Natural killer cell (primary cell): ENCODE measurements around the gene MALRD1. TPM values are rescaled to one million over a fixed set of nuclear protein-coding genes. Genes with fewer than 3 reads are reported as not detected.

ENCODE experiments used
- ATAC-seq, 3 donors: fragments of 150-1000 bp in 2 of 3; fragments of 200-7000 bp in 1 of 3; cut with Tn5 transposase; 1 replicate in 1 of 3; 2 replicates in 2 of 3; pipeline ENCODE4 v1.10.0; 2021; ENCODE audit warnings: mild to moderate bottlenecking in 2 of 3, moderate library complexity in 2 of 3
- DNase-seq, 2 donors: peaks; one replicate each; pipeline versions ENCODE4 v3.0.0 to v3.0.0-alpha.2; 2013 to 2021; ENCODE audit warnings: mixed read lengths in 1 of 2
- H3K27ac ChIP-seq: one replicate; pipeline ENCODE4 v1.5.1; 2013; ENCODE audit warnings: mild to moderate bottlenecking, low read length
- H3K27me3 ChIP-seq: one replicate; pipeline ENCODE4 v1.6.1; 2013; ENCODE audit warnings: low read length; ENCODE audit not compliant: control insufficient read depth, insufficient read depth
- H3K36me3 ChIP-seq: one replicate; pipeline ENCODE4 v1.6.1; 2013; ENCODE audit warnings: low read length; ENCODE audit not compliant: control insufficient read depth, insufficient read depth
- H3K4me1 ChIP-seq: one replicate; pipeline ENCODE4 v1.6.1; 2013; ENCODE audit warnings: low read length; ENCODE audit not compliant: control insufficient read depth, insufficient read depth
- H3K4me3 ChIP-seq: one replicate; pipeline ENCODE4 v1.5.1; 2013; ENCODE audit warnings: low read length
- H3K9me3 ChIP-seq: one replicate; pipeline ENCODE4 v1.6.1; 2013; ENCODE audit warnings: low read length; ENCODE audit not compliant: control insufficient read depth, insufficient read depth
- H3K27ac Mint-ChIP-seq, 2 donors: one replicate each; pipeline ENCODE4 v1.8.0; 2022; ENCODE audit warnings: mild to moderate bottlenecking in 2 of 2, mixed read lengths in 2 of 2, moderate library complexity in 1 of 2
- H3K27me3 Mint-ChIP-seq, 2 donors: one replicate each; pipeline ENCODE4 v1.8.0; 2022; ENCODE audit warnings: low read depth in 2 of 2, mixed read lengths in 2 of 2
- H3K36me3 Mint-ChIP-seq: one replicate; pipeline ENCODE4 v1.8.0; 2022; ENCODE audit warnings: mixed read lengths
- H3K4me1 Mint-ChIP-seq, 2 donors: one replicate each; pipeline ENCODE4 v1.8.0; 2022; ENCODE audit warnings: mixed read lengths in 2 of 2
- H3K4me3 Mint-ChIP-seq: one replicate; pipeline ENCODE4 v1.8.0; 2022; ENCODE audit warnings: mild to moderate bottlenecking, moderate library complexity, mixed read lengths
- H3K9me3 Mint-ChIP-seq, 2 donors: one replicate each; pipeline ENCODE4 v1.8.0; 2022; ENCODE audit warnings: mixed read lengths in 2 of 2
- WGBS: methylation state at CpG from one replicate; pipeline ENCODE4 v1.1.7; 2013; ENCODE audit warnings: missing lambda C conversion rate; ENCODE audit not compliant: insufficient coverage; 5-methylcytosine and 5-hydroxymethylcytosine counted together
- intact Hi-C: fragments of 100-400 bp; cut with micrococcal nuclease; formaldehyde crosslinking; loops from one replicate; pipeline ENCODE4 v1.14.2; 2022
- total RNA-seq, 4 donors: library from RNA; stranded (reverse); fragments of 120-200 nt in 1 of 4; gene quantifications; one replicate each; pipeline versions ENCODE4 v1.2.3 to v1.2.4, GENCODE V29; 2013 to 2022
- TF ChIP-seq, protein P1 (sequence below): fragments of 200-600 bp; IDR thresholded peaks from one replicate; pipeline ENCODE4 v1.8.0; 2022; ENCODE audit warnings: antibody characterized with exemption

Gene MALRD1
- total RNA-seq, 3 donors from 2014 or later (not counting 1 experiment from before 2014, with no cell fraction given), result not detected

GRCh38 chr10:19451937-19452336 is 403.3 kb downstream of the MALRD1 start:
- no peak for ATAC-seq
- H3K9me3 ChIP-seq, result no peaks in the 10 kb centered on the region
- no peaks in the 10 kb centered on the region for H3K36me3 ChIP-seq
- TF ChIP-seq, protein P1, sequence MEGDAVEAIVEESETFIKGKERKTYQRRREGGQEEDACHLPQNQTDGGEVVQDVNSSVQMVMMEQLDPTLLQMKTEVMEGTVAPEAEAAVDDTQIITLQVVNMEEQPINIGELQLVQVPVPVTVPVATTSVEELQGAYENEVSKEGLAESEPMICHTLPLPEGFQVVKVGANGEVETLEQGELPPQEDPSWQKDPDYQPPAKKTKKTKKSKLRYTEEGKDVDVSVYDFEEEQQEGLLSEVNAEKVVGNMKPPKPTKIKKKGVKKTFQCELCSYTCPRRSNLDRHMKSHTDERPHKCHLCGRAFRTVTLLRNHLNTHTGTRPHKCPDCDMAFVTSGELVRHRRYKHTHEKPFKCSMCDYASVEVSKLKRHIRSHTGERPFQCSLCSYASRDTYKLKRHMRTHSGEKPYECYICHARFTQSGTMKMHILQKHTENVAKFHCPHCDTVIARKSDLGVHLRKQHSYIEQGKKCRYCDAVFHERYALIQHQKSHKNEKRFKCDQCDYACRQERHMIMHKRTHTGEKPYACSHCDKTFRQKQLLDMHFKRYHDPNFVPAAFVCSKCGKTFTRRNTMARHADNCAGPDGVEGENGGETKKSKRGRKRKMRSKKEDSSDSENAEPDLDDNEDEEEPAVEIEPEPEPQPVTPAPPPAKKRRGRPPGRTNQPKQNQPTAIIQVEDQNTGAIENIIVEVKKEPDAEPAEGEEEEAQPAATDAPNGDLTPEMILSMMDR, result no peak
- Mint-ChIP-seq H3K4me3 (no peak overlapping the region), H3K36me3 (no peaks in the 10 kb centered on the region), H3K4me1 (no peaks in the 10 kb centered on the region), H3K27me3 (no peaks in the 10 kb centered on the region), H3K9me3 (no peaks in the 10 kb centered on the region), H3K27ac (no peak overlapping the region)
- H3K27ac ChIP-seq, result no peak overlapping the region
- no peak for DNase-seq
- no peak overlapping the region for H3K4me3 ChIP-seq
- intact Hi-C loops, result no loop called here
- H3K27me3 ChIP-seq, result no peaks in the 10 kb centered on the region
- no CpG with 5 or more reads among the region's 2 CpGs for WGBS
- H3K4me1 ChIP-seq, result no peaks in the 10 kb centered on the region

- no peak for ATAC-seq
- H3K27me3 ChIP-seq, result no peaks in the 10 kb centered on the region
- H3K4me3 ChIP-seq, result no peak overlapping the region
- DNase-seq, result no peak
- H3K4me1 ChIP-seq, result no peaks in the 10 kb centered on the region
- no peak overlapping the region for H3K27ac Mint-ChIP-seq
- H3K9me3 ChIP-seq, result no peaks in the 10 kb centered on the region
- H3K27me3 Mint-ChIP-seq, result no peaks in the 10 kb centered on the region
- H3K9me3 Mint-ChIP-seq, result no peaks in the 10 kb centered on the region
- intact Hi-C loops, result no loop called here
- no peak overlapping the region for H3K4me3 Mint-ChIP-seq
- TF ChIP-seq, protein P1, result no peak
- no peaks in the 10 kb centered on the region for H3K36me3 ChIP-seq
- no peaks in the 10 kb centered on the region for H3K36me3 Mint-ChIP-seq
- H3K27ac ChIP-seq, result no peak overlapping the region
- no peaks in the 10 kb centered on the region for H3K4me1 Mint-ChIP-seq
Measured at GRCh38 chr10:19453967-19454366, 405.4 kb downstream of the MALRD1 start.

GRCh38 chr10:19461588-19461987 is 413.0 kb downstream of the MALRD1 start:
- no peaks in the 10 kb centered on the region for H3K27me3 Mint-ChIP-seq
- no peak overlapping the region for H3K27ac Mint-ChIP-seq
- Histone ChIP-seq H3K9me3 (no peaks in the 10 kb centered on the region), H3K36me3 (no peaks in the 10 kb centered on the region), H3K4me1 (no peaks in the 10 kb centered on the region), H3K27ac (no peak overlapping the region), H3K27me3 (no peaks in the 10 kb centered on the region), H3K4me3 (no peak overlapping the region)
- intact Hi-C loops, result no loop called here
- TF ChIP-seq, protein P1, result no peak
- ATAC-seq, result no peak
- no peak for DNase-seq
- H3K9me3 Mint-ChIP-seq, result peaks cover 2 to 11% of the 10 kb centered on the region in 2 donors
- H3K4me3 Mint-ChIP-seq, result no peak overlapping the region
- WGBS, result 91% methylated on average over 5 of the region's 5 CpGs
- no peaks in the 10 kb centered on the region for H3K36me3 Mint-ChIP-seq
- no peaks in the 10 kb centered on the region for H3K4me1 Mint-ChIP-seq

DNA sequence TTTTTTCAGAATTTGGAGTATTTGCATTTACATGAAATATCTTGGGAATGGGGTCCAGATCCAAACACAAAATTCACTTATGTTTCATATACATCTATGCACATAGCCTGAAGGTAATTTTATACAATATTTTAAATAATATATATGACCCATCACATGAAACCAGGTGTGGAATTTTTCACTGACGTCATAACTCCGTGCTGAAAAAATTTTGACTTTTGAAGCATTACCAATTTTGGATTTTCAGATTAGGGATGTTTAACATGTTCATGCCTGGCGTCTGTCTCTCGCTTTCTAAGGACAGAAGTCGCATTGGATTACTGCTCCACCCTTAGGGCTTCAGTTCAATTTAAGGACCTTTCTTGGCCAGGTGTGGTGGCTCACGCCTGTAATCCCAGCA is 418.1 kb downstream of the MALRD1 start:
- H3K36me3 Mint-ChIP-seq, result no peaks in the 10 kb centered on the region
- ATAC-seq (no peak), DNase-seq (no peak)
- 95% methylated on average over 6 of the region's 6 CpGs for WGBS
- no peaks in the 10 kb centered on the region for H3K27me3 Mint-ChIP-seq
- no peaks in the 10 kb centered on the region for H3K27me3 ChIP-seq
- H3K27ac Mint-ChIP-seq, result no peak overlapping the region
- H3K4me3 Mint-ChIP-seq, result no peak overlapping the region
- intact Hi-C loops, result no loop called here
- no peaks in the 10 kb centered on the region for H3K36me3 ChIP-seq
- TF ChIP-seq, protein P1, result no peak
- no peak overlapping the region for H3K27ac ChIP-seq
- H3K9me3 Mint-ChIP-seq, result peaks cover 0 to 13% of the 10 kb centered on the region in 2 donors
- no peaks in the 10 kb centered on the region for H3K9me3 ChIP-seq
- H3K4me1 Mint-ChIP-seq, result no peaks in the 10 kb centered on the region
- H3K4me3 ChIP-seq, result no peak overlapping the region
- no peaks in the 10 kb centered on the region for H3K4me1 ChIP-seq
